Measurements from ENCODE around the gene AMOTL1. TPM values are rescaled to one million over a fixed set of nuclear protein-coding genes. Genes with fewer than 3 reads are reported as not detected.

AMOTL1 gene
- total RNA-seq, 4 donors from 2014 or later = 21.8 to 46.7 (median 32.9) TPM

GRCh38 chr11:94862926-94863880 is 95.0 kb downstream of the AMOTL1 start:
- no peak for TF ChIP-seq CTCF (IDR thresholded peaks at IDR 0.05; ENCODE audit: low read depth)

GRCh38 chr11:94864506-94865045 is 96.4 kb downstream of the AMOTL1 start:
- no peak for TF ChIP-seq CTCF (IDR thresholded peaks at IDR 0.05; ENCODE audit: low read depth)

GRCh38 chr11:94866231-94866822 is 98.2 kb downstream of the AMOTL1 start:
- TF ChIP-seq CTCF (IDR thresholded peaks at IDR 0.05; ENCODE audit: low read depth) = no peak

- TF ChIP-seq CTCF (IDR thresholded peaks at IDR 0.05; ENCODE audit: low read depth) = no peak
Measured at GRCh38 chr11:94866936-94867795, 99.0 kb downstream of the AMOTL1 start.

- TF ChIP-seq CTCF (IDR thresholded peaks at IDR 0.05; ENCODE audit: low read depth) = no peak
Measured at GRCh38 chr11:94868468-94868867, 100.3 kb downstream of the AMOTL1 start.

GRCh38 chr11:94869186-94869585 is 101.0 kb downstream of the AMOTL1 start:
- no peak for TF ChIP-seq CTCF (IDR thresholded peaks at IDR 0.05; ENCODE audit: low read depth)

Data from subcutaneous adipose tissue (tissue), 4 donors.